Endothelial cell of umbilical vein (primary cell): Measurements from ENCODE around the gene APBB2. TPM values are rescaled to one million over a fixed set of nuclear protein-coding genes. Genes with fewer than 3 reads are reported as not detected.

Experiments used
- BruUV-seq: library from RNA; stranded (reverse); fragments of 400-500 nt; replicated peaks from 2 replicates; lab custom pipeline; 2021; lab: Mats Ljungman, UMichigan
- CTCF ChIA-PET: fragments of 300-600, 350-600 bp; sonication (Branson Sonifier 250); formaldehyde crosslinking; loops from one replicate; lab custom pipeline; 2021; ENCODE audit warnings: antibody characterized with exemption, inconsistent platforms; lab: Charles Lee
- POLR2A ChIA-PET: fragments of 300-600, 350-600 bp; sonication (Branson Sonifier 250); formaldehyde crosslinking; loops from one replicate; lab custom pipeline; 2021; ENCODE audit warnings: antibody characterized with exemption, inconsistent platforms; lab: Charles Lee
- DNase-seq: peaks from one replicate; pipeline ENCODE4 v3.0.0-alpha.2; 2011; ENCODE audit warnings: low read depth, low spot score
- FAIRE-seq: peaks from 2 replicates; lab custom pipeline; 2011; peaks lifted over from hg19 to GRCh38; lab: Jason Lieb, UNC
- H2AFZ ChIP-seq: 2 replicates; pipeline ENCODE4 v1.6.0; 2012; ENCODE audit warnings: low read depth, low read length, control low read depth, inconsistent platforms
- H3K27ac ChIP-seq: 2 replicates; pipeline ENCODE4 v1.5.1; 2011; ENCODE audit warnings: low read depth, mild to moderate bottlenecking, control low read depth, low read length, moderate library complexity; ENCODE audit not compliant: insufficient read depth
- H3K27me3 ChIP-seq, 2 experiments: 2 replicates each; pipeline versions ENCODE4 v1.6.0 to v1.6.1; 2011; ENCODE audit warnings: low read length in 2 of 2, mixed read lengths in 1 of 2; ENCODE audit not compliant: control insufficient read depth in 2 of 2, insufficient read depth in 2 of 2
- H3K36me3 ChIP-seq, 2 experiments: 2 replicates in 1 of 2; 3 replicates in 1 of 2; pipeline ENCODE4 v1.5.1; 2011; ENCODE audit warnings: low read length in 2 of 2, mild to moderate bottlenecking in 1 of 2, moderate library complexity in 1 of 2; ENCODE audit not compliant: control insufficient read depth in 2 of 2, insufficient read depth in 2 of 2; ENCODE audit errors: extremely low read depth in 1 of 2
- H3K4me1 ChIP-seq: 3 replicates; pipeline ENCODE4 v1.5.1; 2011; ENCODE audit warnings: mild to moderate bottlenecking, low read length; ENCODE audit not compliant: control insufficient read depth, insufficient read depth; ENCODE audit errors: extremely low read depth
- H3K4me2 ChIP-seq: 2 replicates; pipeline ENCODE4 v1.6.1; 2011; ENCODE audit warnings: low read length, control low read depth, mixed read lengths; ENCODE audit not compliant: insufficient read depth
- H3K4me3 ChIP-seq, 3 experiments: fragments of 200-600 bp in 1 of 3; sonication (generic), shearing (Covaris generic) in 1 of 3; replicated peaks in 1 of 3; 2 replicates each; pipeline ENCODE4 v1.5.1; 2011 to 2016; ENCODE audit warnings: control low read depth in 3 of 3, low read length in 3 of 3, mild to moderate bottlenecking in 2 of 3, inconsistent platforms in 1 of 3, low read depth in 1 of 3, moderate library complexity in 1 of 3; ENCODE audit not compliant: insufficient read depth in 1 of 3
- H3K79me2 ChIP-seq: 2 replicates; pipeline ENCODE4 v1.6.0; 2012; ENCODE audit warnings: low read length, inconsistent platforms; ENCODE audit not compliant: control insufficient read depth, insufficient read depth
- H3K9ac ChIP-seq: replicated peaks from 2 replicates; pipeline ENCODE3; 2011; ENCODE audit warnings: low read length, control low read depth; ENCODE audit not compliant: insufficient read depth; ENCODE audit errors: extremely low read depth
- H3K9me1 ChIP-seq: replicated peaks from 3 replicates; pipeline ENCODE4 v1.6.0; 2011; ENCODE audit warnings: mild to moderate bottlenecking, low read length; ENCODE audit not compliant: control insufficient read depth, insufficient read depth; ENCODE audit errors: extremely low read depth
- H3K9me3 ChIP-seq: replicated peaks from 2 replicates; pipeline ENCODE4 v1.5.1; 2012; ENCODE audit warnings: low read length, inconsistent platforms; ENCODE audit not compliant: control insufficient read depth, insufficient read depth
- H4K20me1 ChIP-seq: replicated peaks from 2 replicates; pipeline ENCODE3; 2011; ENCODE audit warnings: mild to moderate bottlenecking, low read length; ENCODE audit not compliant: control insufficient read depth, insufficient read depth; ENCODE audit errors: extremely low read depth
- EZH2 ChIP-seq: IDR thresholded peaks from 2 replicates; pipeline ENCODE4 v1.6.1; 2012; ENCODE audit warnings: borderline replicate concordance, low read depth, mild to moderate bottlenecking, moderate library complexity, low read length, inconsistent platforms; ENCODE audit not compliant: severe bottlenecking
- FOS ChIP-seq: IDR thresholded peaks from 2 replicates; pipeline ENCODE4 v1.6.1; 2011; ENCODE audit warnings: mild to moderate bottlenecking, low read length, moderate library complexity, borderline replicate concordance; ENCODE audit not compliant: insufficient read depth
- GATA2 ChIP-seq: IDR thresholded peaks from 2 replicates; pipeline ENCODE4 v1.7.0; 2011; ENCODE audit warnings: low read depth, mild to moderate bottlenecking, moderate library complexity, mixed read lengths, low read length; ENCODE audit not compliant: insufficient read length, insufficient read depth
- JUN ChIP-seq: IDR thresholded peaks from 2 replicates; pipeline ENCODE4 v1.6.1; 2011; ENCODE audit warnings: borderline replicate concordance, low read depth; ENCODE audit not compliant: insufficient read length, insufficient read depth
- MYC ChIP-seq: IDR thresholded peaks from one replicate; pipeline ENCODE4 v1.6.1; 2011; ENCODE audit warnings: mild to moderate bottlenecking, low read depth, low read length
- POLR2A ChIP-seq: IDR thresholded peaks from 2 replicates; pipeline ENCODE4 v1.6.1; 2012; ENCODE audit warnings: low read depth, mild to moderate bottlenecking, control low read depth, low read length
- POLR2AphosphoS5 ChIP-seq: IDR thresholded peaks from 2 replicates; pipeline ENCODE4 v1.6.1; 2012; ENCODE audit warnings: low read depth, mild to moderate bottlenecking, control low read depth, low read length, moderate library complexity; ENCODE audit not compliant: insufficient read depth
- dilution Hi-C: fragments of 300-500 bp; cut with MboI; formaldehyde crosslinking; loops from one replicate; pipeline ENCODE4 v1.15.0; 2019; ENCODE audit warnings: low sequenced_read_pairs; ENCODE audit not compliant: extremely low pct_ligation_motif_present
- intact Hi-C: fragments of 100-400 bp; cut with micrococcal nuclease; formaldehyde crosslinking; loops from one replicate; pipeline ENCODE4 v1.10.0; 2022
- polyA plus RNA-seq, 4 experiments: library from polyadenylated mRNA; depleted of rRNA in 3 of 4; stranded (reverse) in 3 of 4; unstranded in 1 of 4; fragments of >200 nt; gene quantifications; 2 replicates each; pipeline versions ENCODE4 v1.2.1 to v1.2.3, GENCODE V29; 2011 to 2012; ENCODE audit warnings: missing spikeins in 1 of 4
- total RNA-seq: library from RNA; stranded (reverse); gene quantifications from 2 replicates; pipeline ENCODE4 v1.2.3, GENCODE V29; 2021

APBB2 gene
- total and polyA plus RNA-seq, 2 donors (not counting 3 experiments of a cell fraction or from before 2014, with no cell fraction given): 79.8 to 124 TPM

DNA sequence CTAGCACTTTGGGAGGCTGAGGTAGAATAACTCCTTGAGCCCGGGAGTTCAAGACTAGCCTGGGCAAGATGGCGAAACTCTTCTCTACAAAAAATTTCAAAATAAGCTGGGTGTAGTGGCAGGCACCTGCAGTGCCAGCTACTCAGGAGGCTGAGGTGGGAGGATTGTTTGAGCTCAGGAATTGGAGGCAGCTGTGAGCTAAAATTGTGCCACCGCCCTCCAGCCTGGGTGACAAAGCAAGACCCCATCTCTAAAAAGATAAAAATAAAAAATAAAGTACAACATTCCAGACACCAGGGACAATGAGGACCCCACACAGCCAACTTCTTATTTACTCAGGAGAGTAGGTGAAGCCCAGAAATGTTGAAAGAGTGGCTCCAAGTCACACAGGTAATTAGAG is 53.0 kb downstream of the APBB2 start:
- dilution Hi-C loops (no loop called here), intact Hi-C loops (loop anchor here (2.0 kb wide), 1 partner anchor 233 kb away; no protein-coding TSS in a partner anchor)
- Histone ChIP-seq H3K9ac (peak overlapping the region; percentile 74), H4K20me1 (no peaks in the 10 kb centered on the region), H3K79me2 (peaks cover 72% of the 10 kb centered on the region), H3K9me3 (no peaks in the 10 kb centered on the region), H3K27me3 (no peaks in the 10 kb centered on the region), H3K4me2 (peak overlapping the region; percentile 48), H2AFZ (no peak overlapping the region), H3K4me1 (peaks cover 58% of the 10 kb centered on the region), H3K27ac (peak overlapping the region; percentile 92), H3K9me1 (no peaks in the 10 kb centered on the region), H3K4me3 (no peak overlapping the region), H3K36me3 (no peaks in the 10 kb centered on the region)
- no TSS peak for BruUV-seq
- CTCF ChIA-PET: interaction anchor here (0.9 to 3.3 kb wide), 14 partner anchors 8 to 253 kb away, joined by 3 to 21 read pairs (median 7); partner anchors contain the start of gene APBB2
- POLR2A ChIA-PET: interaction anchor here (2.1 kb wide), 1 partner anchor 43 kb away, joined by 17 read pairs; no protein-coding TSS in a partner anchor
- FAIRE-seq (no peak), DNase-seq (no peak)
- TF ChIP-seq FOS (no peak), EZH2 (no peak), POLR2A (no peak), MYC (no peak), JUN (no peak)

DNA sequence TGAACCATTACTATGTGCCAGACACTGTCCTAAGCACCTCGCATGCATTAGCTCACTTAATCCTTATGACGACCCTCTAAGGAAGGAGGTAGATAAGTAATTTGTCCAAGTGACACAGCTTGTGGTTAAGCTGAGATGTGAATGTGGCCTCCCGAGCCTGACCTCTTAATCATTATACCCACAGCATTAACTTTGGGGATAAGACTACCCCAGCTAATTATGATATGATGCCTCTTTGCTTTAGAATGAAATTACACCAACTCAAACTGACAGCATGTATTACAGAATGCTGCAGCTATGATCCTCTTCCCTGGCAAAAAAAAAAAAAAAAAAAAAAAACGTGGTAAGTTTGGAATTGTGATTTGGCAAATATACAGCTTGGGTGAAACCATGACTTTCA is 53.5 kb downstream of the APBB2 start:
- no peak for TF ChIP-seq MYC
- peak; percentile 29 for TF ChIP-seq GATA2
- TF ChIP-seq POLR2A: no peak
- no peak for TF ChIP-seq POLR2AphosphoS5
- H2AFZ ChIP-seq: no peak overlapping the region
- peak overlapping the region; percentile 48 for H3K4me2 ChIP-seq
- H3K4me1 ChIP-seq: peaks cover 63% of the 10 kb centered on the region
- ChIA-PET CTCF (interaction anchor here (0.7 to 3.3 kb wide), 20 partner anchors 9 to 252 kb away, joined by 3 to 21 read pairs (median 4); partner anchors contain the start of gene APBB2), POLR2A (interaction anchor here (0.7 to 2.1 kb wide), 6 partner anchors 8 to 189 kb away, joined by 3 to 17 read pairs (median 5); no protein-coding TSS in a partner anchor)
- peak overlapping the region; percentile 92 for H3K27ac ChIP-seq
- dilution Hi-C loops (no loop called here), intact Hi-C loops (loop anchor here (1.0 to 2.0 kb wide), 8 partner anchors 16 to 232 kb away; no protein-coding TSS in a partner anchor)
- H3K9me3 ChIP-seq: no peaks in the 10 kb centered on the region
- no TSS peak for BruUV-seq
- H3K79me2 ChIP-seq: peaks cover 72% of the 10 kb centered on the region
- H3K36me3 ChIP-seq: no peaks in the 10 kb centered on the region
- no peak overlapping the region for H3K4me3 ChIP-seq
- no peaks in the 10 kb centered on the region for H3K27me3 ChIP-seq
- FAIRE-seq (no peak), DNase-seq (no peak)
- peak overlapping the region; percentile 74 for H3K9ac ChIP-seq
- no peaks in the 10 kb centered on the region for H4K20me1 ChIP-seq
- no peaks in the 10 kb centered on the region for H3K9me1 ChIP-seq
